SK-N-SH (cell line): ENCODE results near the gene ME1. TPM values are rescaled to one million over a fixed set of nuclear protein-coding genes. Genes with fewer than 3 reads are reported as not detected.

ENCODE experiments used
- CTCF ChIA-PET: fragments of 300-600, 350-600 bp; formaldehyde crosslinking; extraction: SDS; loops from one replicate; lab custom pipeline; 2021; lab: Yijun Ruan, JAX
- POLR2A ChIA-PET: fragments of 350-600 bp; sonication (Branson Sonifier 250); formaldehyde crosslinking; extraction: SDS; loops from one replicate; lab custom pipeline; 2020; ENCODE audit warnings: antibody characterized with exemption, inconsistent platforms; lab: Yijun Ruan, JAX
- DNase-seq: peaks from one replicate; pipeline ENCODE4 v3.0.0; 2012
- H2AFZ ChIP-seq: fragments of 200-600 bp; sonication (generic); 2 replicates; pipeline ENCODE4 v1.8.1; 2016; ENCODE audit warnings: antibody characterized with exemption, mild to moderate bottlenecking, low read depth
- H3F3A ChIP-seq: fragments of 200-600 bp; sonication (generic); replicated peaks from 2 replicates; pipeline ENCODE3; 2016; ENCODE audit warnings: antibody characterized with exemption, mild to moderate bottlenecking; ENCODE audit not compliant: insufficient read depth
- H3K27ac ChIP-seq, 2 experiments: fragments of 200-500 bp in 1 of 2; fragments of 200-600 bp in 1 of 2; sonication (Bioruptor generic) in 1 of 2; sonication (generic), shearing (Covaris generic) in 1 of 2; 2 replicates each; pipeline versions ENCODE4 v1.5.1 to v1.6.1; 2014 to 2016; ENCODE audit warnings: low read depth in 2 of 2, inconsistent platforms in 1 of 2, low read length in 1 of 2, mild to moderate bottlenecking in 1 of 2, mixed read lengths in 1 of 2
- H3K27me3 ChIP-seq: fragments of 200-600 bp; sonication (generic), shearing (Covaris generic); 2 replicates; pipeline ENCODE4 v1.6.1; 2016; ENCODE audit warnings: mixed run types; ENCODE audit not compliant: insufficient read depth
- H3K36me3 ChIP-seq, 2 experiments: fragments of 200-500 bp in 1 of 2; fragments of 200-600 bp in 1 of 2; sonication (Bioruptor generic) in 1 of 2; sonication (generic) in 1 of 2; replicated peaks in 1 of 2; 2 replicates each; pipeline versions ENCODE3 to v1.5.1; 2014 to 2016; ENCODE audit warnings: low read length in 1 of 2, mild to moderate bottlenecking in 1 of 2; ENCODE audit not compliant: insufficient read depth in 2 of 2, control insufficient read depth in 1 of 2
- H3K4me1 ChIP-seq, 2 experiments: fragments of 200-500 bp in 1 of 2; fragments of 200-600 bp in 1 of 2; sonication (Bioruptor generic) in 1 of 2; sonication (generic), shearing (Covaris generic) in 1 of 2; 2 replicates each; pipeline versions ENCODE4 v1.5.1 to v1.6.1; 2014 to 2016; ENCODE audit warnings: low read depth in 1 of 2, low read length in 1 of 2, mixed run types in 1 of 2; ENCODE audit not compliant: insufficient read depth in 2 of 2, control insufficient read depth in 1 of 2
- H3K4me2 ChIP-seq: fragments of 200-600 bp; sonication (generic), shearing (Covaris generic); 2 replicates; pipeline ENCODE4 v1.6.1; 2017; ENCODE audit warnings: mixed run types
- H3K4me3 ChIP-seq, 2 experiments: fragments of 200-500 bp in 1 of 2; fragments of 200-600 bp in 1 of 2; sonication (Bioruptor generic) in 1 of 2; sonication (generic), shearing (Covaris generic) in 1 of 2; 2 replicates each; pipeline versions ENCODE4 v1.5.1 to v1.8.1; 2014 to 2016; ENCODE audit warnings: low read depth in 2 of 2, inconsistent platforms in 1 of 2, low read length in 1 of 2, mild to moderate bottlenecking in 1 of 2, mixed read lengths in 1 of 2, moderate library complexity in 1 of 2
- H3K79me2 ChIP-seq: fragments of 200-600 bp; sonication (generic); 2 replicates; pipeline ENCODE4 v1.8.1; 2017; ENCODE audit warnings: mild to moderate bottlenecking; ENCODE audit not compliant: insufficient read depth
- H3K9ac ChIP-seq: fragments of 200-600 bp; sonication (generic); 2 replicates; pipeline ENCODE4 v1.6.1; 2017; ENCODE audit warnings: mixed run types
- H3K9me2 ChIP-seq: fragments of 200-600 bp; sonication (generic); 2 replicates; pipeline ENCODE4 v1.6.1; 2017; ENCODE audit warnings: mixed run types
- H3K9me3 ChIP-seq: fragments of 200-600 bp; sonication (generic); 2 replicates; pipeline ENCODE4 v1.6.1; 2017; ENCODE audit warnings: mixed run types, mild to moderate bottlenecking, moderate library complexity
- H4K20me1 ChIP-seq: fragments of 200-600 bp; sonication (generic); 2 replicates; pipeline ENCODE4 v1.6.1; 2017; ENCODE audit warnings: mild to moderate bottlenecking, mixed run types; ENCODE audit not compliant: insufficient read depth
- ELF1 ChIP-seq: IDR thresholded peaks from 2 replicates; pipeline ENCODE4 v1.4.0; 2012
- FOSL2 ChIP-seq: IDR thresholded peaks from 2 replicates; pipeline ENCODE4 v1.4.0; 2012; ENCODE audit warnings: low read depth, mild to moderate bottlenecking, moderate library complexity, borderline replicate concordance
- FOXM1 ChIP-seq: IDR thresholded peaks from 2 replicates; pipeline ENCODE4 v1.4.0; 2012; ENCODE audit warnings: low read depth, mild to moderate bottlenecking
- GABPA ChIP-seq: IDR thresholded peaks from 2 replicates; pipeline ENCODE4 v1.4.0; 2012; ENCODE audit warnings: low read depth, mild to moderate bottlenecking
- MAX ChIP-seq: IDR thresholded peaks from 2 replicates; pipeline ENCODE4 v1.4.0; 2012; ENCODE audit warnings: low read depth
- NFIC ChIP-seq: IDR thresholded peaks from 2 replicates; pipeline ENCODE4 v1.4.0; 2012; ENCODE audit warnings: borderline replicate concordance
- NRF1 ChIP-seq: IDR thresholded peaks from 2 replicates; pipeline ENCODE4 v1.6.1; 2012; ENCODE audit warnings: low read depth, mild to moderate bottlenecking, low read length
- RAD21 ChIP-seq: IDR thresholded peaks from 2 replicates; pipeline ENCODE4 v1.6.1; 2012; ENCODE audit warnings: mild to moderate bottlenecking, low read length
- REST ChIP-seq: IDR thresholded peaks from 2 replicates; pipeline ENCODE4 v1.6.1; 2012; ENCODE audit warnings: mild to moderate bottlenecking, low read depth, low read length, moderate library complexity
- RXRA ChIP-seq: IDR thresholded peaks from 2 replicates; pipeline ENCODE4 v1.4.0; 2012; ENCODE audit warnings: low read depth, mild to moderate bottlenecking, borderline replicate concordance
- SIN3A ChIP-seq: IDR thresholded peaks from 2 replicates; pipeline ENCODE4 v1.6.1; 2012; ENCODE audit warnings: low read depth, mild to moderate bottlenecking, low read length, moderate library complexity, borderline replicate concordance
- TAF1 ChIP-seq: IDR thresholded peaks from 2 replicates; pipeline ENCODE4 v1.6.1; 2012; ENCODE audit warnings: low read depth, mild to moderate bottlenecking, low read length, moderate library complexity, borderline replicate concordance
- YY1 ChIP-seq: IDR thresholded peaks from 2 replicates; pipeline ENCODE4 v1.4.0; 2012; ENCODE audit warnings: low read depth, mild to moderate bottlenecking
- WGBS: methylation state at CpG from one replicate; pipeline ENCODE4 v1.1.6; 2017; ENCODE audit warnings: low lambda C conversion rate; 5-methylcytosine and 5-hydroxymethylcytosine counted together
- polyA plus RNA-seq, 3 experiments: library from polyadenylated mRNA; depleted of rRNA; stranded (reverse); fragments of >200 nt; gene quantifications; 2 replicates each; pipeline ENCODE4 v1.2.3, GENCODE V29; 2012
- TF ChIP-seq, protein P1 (sequence below): IDR thresholded peaks from 2 replicates; pipeline ENCODE4; 2012
- TF ChIP-seq, protein P2 (sequence below): IDR thresholded peaks from 2 replicates; pipeline ENCODE4 v1.4.0; 2012; ENCODE audit warnings: low read depth, borderline replicate concordance
- TF ChIP-seq, protein P3 (sequence below): fragments of 200-600 bp; sonication (generic); IDR thresholded peaks from 2 replicates; pipeline ENCODE4 v1.6.1; 2017; ENCODE audit warnings: antibody characterized with exemption, mild to moderate bottlenecking, moderate library complexity

The ME1 gene
- polyA plus RNA-seq, 1 of the 3 experiments (the other 2 are of a cell fraction), result 4.9 TPM

DNA sequence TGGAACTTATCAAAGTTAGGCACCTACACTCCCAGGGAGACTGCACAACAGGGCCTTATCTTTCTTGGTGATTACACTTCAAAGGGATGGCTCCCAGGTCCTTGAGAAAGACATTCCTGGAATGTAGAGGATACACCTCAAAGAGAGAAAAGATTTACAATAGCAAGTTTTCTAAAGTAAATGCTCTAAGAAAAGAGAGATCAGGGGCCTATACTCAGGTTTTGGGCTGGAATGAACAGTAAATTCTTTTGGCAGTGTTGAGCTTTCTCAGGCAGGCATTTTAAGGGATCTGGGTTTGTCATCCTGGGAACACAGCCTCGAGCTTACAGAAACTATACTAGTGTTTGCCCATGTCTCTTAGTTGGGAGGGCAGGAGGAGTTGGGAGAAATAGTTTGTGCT lies 31.7 kb upstream of the ME1 start:
- H2AFZ ChIP-seq, result no peak overlapping the region
- DNase-seq, result no peak
- CTCF ChIA-PET, result interaction anchor here (1.2 kb wide), 1 partner anchor 50 kb away, joined by 3 read pairs; the partner anchor contains the start of gene PRSS35
- H4K20me1 ChIP-seq, result no peaks in the 10 kb centered on the region
- no peak overlapping the region for H3K4me2 ChIP-seq
- no peaks in the 10 kb centered on the region for H3K4me1 ChIP-seq
- H3K9ac ChIP-seq, result no peak overlapping the region
- H3K4me3 ChIP-seq, result no peak overlapping the region
- no peaks in the 10 kb centered on the region for H3K27me3 ChIP-seq
- no peaks in the 10 kb centered on the region for H3F3A ChIP-seq
- POLR2A ChIA-PET, result no interaction called here
- no peaks in the 10 kb centered on the region for H3K9me2 ChIP-seq
- H3K27ac ChIP-seq, result no peak overlapping the region
- TF ChIP-seq RXRA (no peak), NRF1 (no peak), MAX (no peak), YY1 (no peak), NFIC (no peak), TAF1 (no peak), REST (no peak), SIN3A (no peak), FOSL2 (no peak)
- TF ChIP-seq, protein P1, sequence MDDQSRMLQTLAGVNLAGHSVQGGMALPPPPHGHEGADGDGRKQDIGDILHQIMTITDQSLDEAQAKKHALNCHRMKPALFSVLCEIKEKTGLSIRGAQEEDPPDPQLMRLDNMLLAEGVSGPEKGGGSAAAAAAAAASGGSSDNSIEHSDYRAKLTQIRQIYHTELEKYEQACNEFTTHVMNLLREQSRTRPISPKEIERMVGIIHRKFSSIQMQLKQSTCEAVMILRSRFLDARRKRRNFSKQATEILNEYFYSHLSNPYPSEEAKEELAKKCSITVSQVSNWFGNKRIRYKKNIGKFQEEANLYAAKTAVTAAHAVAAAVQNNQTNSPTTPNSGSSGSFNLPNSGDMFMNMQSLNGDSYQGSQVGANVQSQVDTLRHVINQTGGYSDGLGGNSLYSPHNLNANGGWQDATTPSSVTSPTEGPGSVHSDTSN, result no peak
- no peaks in the 10 kb centered on the region for H3K9me3 ChIP-seq
- H3K36me3 ChIP-seq, result no peaks in the 10 kb centered on the region
- no peaks in the 10 kb centered on the region for H3K79me2 ChIP-seq
- 17% methylated on average over 1 of the region's 1 CpG for WGBS

DNA sequence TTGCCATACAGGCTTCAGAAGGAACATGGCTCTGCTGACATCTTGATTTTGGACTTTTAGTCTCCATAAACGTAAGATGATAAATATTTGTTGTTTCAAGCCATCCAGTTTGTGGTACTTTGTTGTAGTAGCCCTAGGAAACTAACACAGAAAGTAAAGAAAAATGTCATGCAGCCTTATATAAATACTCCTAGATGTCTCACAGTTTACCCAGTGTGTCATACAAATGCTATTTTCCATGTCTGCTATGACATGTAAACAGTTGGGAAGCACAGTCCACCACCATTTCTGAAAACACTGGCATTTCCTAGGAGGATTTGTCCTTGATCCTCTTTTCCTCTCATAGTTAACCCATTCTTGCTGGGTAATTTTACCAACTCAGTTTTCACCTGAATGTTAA lies 30.6 kb upstream of the ME1 start:
- no peaks in the 10 kb centered on the region for H3K4me1 ChIP-seq
- H3K9me2 ChIP-seq, result no peaks in the 10 kb centered on the region
- H3K79me2 ChIP-seq, result no peaks in the 10 kb centered on the region
- H4K20me1 ChIP-seq, result no peaks in the 10 kb centered on the region
- CTCF ChIA-PET, result interaction anchor here (1.2 kb wide), 1 partner anchor 51 kb away, joined by 3 read pairs; the partner anchor contains the start of gene PRSS35
- no peak overlapping the region for H3K4me2 ChIP-seq
- DNase-seq, result no peak
- no peaks in the 10 kb centered on the region for H3F3A ChIP-seq
- H3K27ac ChIP-seq, result no peak overlapping the region
- no peaks in the 10 kb centered on the region for H3K9me3 ChIP-seq
- no peak overlapping the region for H3K4me3 ChIP-seq
- no peak overlapping the region for H2AFZ ChIP-seq
- no peak overlapping the region for H3K9ac ChIP-seq
- POLR2A ChIA-PET, result no interaction called here
- no peaks in the 10 kb centered on the region for H3K27me3 ChIP-seq
- 22% methylated on average over 1 of the region's 1 CpG for WGBS
- no peaks in the 10 kb centered on the region for H3K36me3 ChIP-seq
- TF ChIP-seq ELF1, result no peak
- no peak for TF ChIP-seq REST
- no peak for TF ChIP-seq RAD21
- TF ChIP-seq SIN3A, result no peak
- TF ChIP-seq GABPA, result no peak
- TF ChIP-seq, protein P2, sequence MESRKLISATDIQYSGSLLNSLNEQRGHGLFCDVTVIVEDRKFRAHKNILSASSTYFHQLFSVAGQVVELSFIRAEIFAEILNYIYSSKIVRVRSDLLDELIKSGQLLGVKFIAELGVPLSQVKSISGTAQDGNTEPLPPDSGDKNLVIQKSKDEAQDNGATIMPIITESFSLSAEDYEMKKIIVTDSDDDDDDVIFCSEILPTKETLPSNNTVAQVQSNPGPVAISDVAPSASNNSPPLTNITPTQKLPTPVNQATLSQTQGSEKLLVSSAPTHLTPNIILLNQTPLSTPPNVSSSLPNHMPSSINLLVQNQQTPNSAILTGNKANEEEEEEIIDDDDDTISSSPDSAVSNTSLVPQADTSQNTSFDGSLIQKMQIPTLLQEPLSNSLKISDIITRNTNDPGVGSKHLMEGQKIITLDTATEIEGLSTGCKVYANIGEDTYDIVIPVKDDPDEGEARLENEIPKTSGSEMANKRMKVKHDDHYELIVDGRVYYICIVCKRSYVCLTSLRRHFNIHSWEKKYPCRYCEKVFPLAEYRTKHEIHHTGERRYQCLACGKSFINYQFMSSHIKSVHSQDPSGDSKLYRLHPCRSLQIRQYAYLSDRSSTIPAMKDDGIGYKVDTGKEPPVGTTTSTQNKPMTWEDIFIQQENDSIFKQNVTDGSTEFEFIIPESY, result no peak
- TF ChIP-seq FOXM1, result no peak
- TF ChIP-seq, protein P3, sequence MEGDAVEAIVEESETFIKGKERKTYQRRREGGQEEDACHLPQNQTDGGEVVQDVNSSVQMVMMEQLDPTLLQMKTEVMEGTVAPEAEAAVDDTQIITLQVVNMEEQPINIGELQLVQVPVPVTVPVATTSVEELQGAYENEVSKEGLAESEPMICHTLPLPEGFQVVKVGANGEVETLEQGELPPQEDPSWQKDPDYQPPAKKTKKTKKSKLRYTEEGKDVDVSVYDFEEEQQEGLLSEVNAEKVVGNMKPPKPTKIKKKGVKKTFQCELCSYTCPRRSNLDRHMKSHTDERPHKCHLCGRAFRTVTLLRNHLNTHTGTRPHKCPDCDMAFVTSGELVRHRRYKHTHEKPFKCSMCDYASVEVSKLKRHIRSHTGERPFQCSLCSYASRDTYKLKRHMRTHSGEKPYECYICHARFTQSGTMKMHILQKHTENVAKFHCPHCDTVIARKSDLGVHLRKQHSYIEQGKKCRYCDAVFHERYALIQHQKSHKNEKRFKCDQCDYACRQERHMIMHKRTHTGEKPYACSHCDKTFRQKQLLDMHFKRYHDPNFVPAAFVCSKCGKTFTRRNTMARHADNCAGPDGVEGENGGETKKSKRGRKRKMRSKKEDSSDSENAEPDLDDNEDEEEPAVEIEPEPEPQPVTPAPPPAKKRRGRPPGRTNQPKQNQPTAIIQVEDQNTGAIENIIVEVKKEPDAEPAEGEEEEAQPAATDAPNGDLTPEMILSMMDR, result no peak
